K562 (cell line): Measurements from ENCODE around the gene PPA1. TPM values are rescaled to one million over a fixed set of nuclear protein-coding genes. Genes with fewer than 3 reads are reported as not detected.

ENCODE experiments used
- GTF2F1 ChIP-seq: IDR thresholded peaks from 2 replicates; pipeline ENCODE4 v1.6.1; 2011; ENCODE audit warnings: low read depth, low read length, improper control_type of control experiment
- HIVEP1 ChIP-seq: fragments of 250-450 bp; sonication (Bioruptor Pico); IDR thresholded peaks from 2 replicates; pipeline ENCODE4 v1.4.0; 2020; ENCODE audit warnings: mild to moderate bottlenecking
- KLF16 ChIP-seq: IDR thresholded peaks from 2 replicates; pipeline ENCODE4 v1.6.1; 2016; ENCODE audit warnings: antibody characterized with exemption
- MGA ChIP-seq: fragments of 450-650 bp; IDR thresholded peaks from 2 replicates; pipeline ENCODE4 v1.6.1; 2016; ENCODE audit warnings: mild to moderate bottlenecking, moderate library complexity
- MTF1 ChIP-seq: fragments of 250-450 bp; sonication (Bioruptor Pico); IDR thresholded peaks from 2 replicates; pipeline ENCODE4 v1.9.0; 2021; ENCODE audit warnings: moderate library complexity, mild to moderate bottlenecking, inconsistent platforms, borderline replicate concordance
- RAD51 ChIP-seq: fragments of 450-650 bp; IDR thresholded peaks from 2 replicates; pipeline ENCODE4 v1.7.1; 2016; ENCODE audit warnings: low read depth, mild to moderate bottlenecking, borderline replicate concordance
- SMAD4 ChIP-seq: fragments of 250-450 bp; sonication (Bioruptor Pico); conservative IDR thresholded peaks from 2 replicates; pipeline ENCODE4 v1.8.0; 2021; ENCODE audit warnings: inconsistent platforms, mild to moderate bottlenecking, moderate library complexity
- THRB ChIP-seq: fragments of 450-650 bp; formaldehyde crosslinking; conservative IDR thresholded peaks from 2 replicates; pipeline ENCODE4 v1.4.0; 2022; ENCODE audit warnings: mild to moderate bottlenecking, missing genetic modification characterization
- ZFPM2 ChIP-seq: fragments of 250-450 bp; sonication (Bioruptor Pico); IDR thresholded peaks from 2 replicates; pipeline ENCODE4 v1.5.1; 2022; ENCODE audit warnings: mild to moderate bottlenecking
- ZNF133 ChIP-seq: fragments of 250-450 bp; sonication (Bioruptor Pico); IDR thresholded peaks from 2 replicates; pipeline ENCODE4 v1.4.0; 2020; ENCODE audit warnings: mild to moderate bottlenecking
- ZNF212 ChIP-seq: fragments of 450-650 bp; formaldehyde crosslinking; IDR thresholded peaks from 2 replicates; pipeline ENCODE4 v1.4.0; 2020; ENCODE audit warnings: mild to moderate bottlenecking
- ZNF644 ChIP-seq: fragments of 200-800 bp; sonication (Bioruptor generic); IDR thresholded peaks from 2 replicates; pipeline ENCODE4 v1.6.1; 2016; ENCODE audit warnings: low read depth, missing genetic modification characterization, missing compliant biosample characterization
- polyA plus RNA-seq, 8 experiments: library from polyadenylated mRNA; depleted of rRNA in 4 of 8; stranded (reverse) in 5 of 8; unstranded in 3 of 8; fragments of >200 nt; fragmentation: Nextera tagmentation in 2 of 8; fragmentation: Illumina TruSeq in 1 of 8; extraction: Ambion mirVana in 2 of 8; extraction: Trizol in 1 of 8; gene quantifications; 2 replicates each; pipeline versions ENCODE4 v1.2.1 to v1.2.3, GENCODE V29; 2011 to 2014; ENCODE audit warnings: inconsistent platforms in 1 of 8, missing spikeins in 1 of 8
- total RNA-seq, 7 experiments: library from RNA; depleted of rRNA in 6 of 7; stranded (reverse); fragments of >200 nt in 6 of 7; fragmentation: Illumina TruSeq in 2 of 7; extraction: Trizol in 2 of 7; gene quantifications; 2 replicates each; pipeline versions ENCODE4 v1.2.1 to v1.2.3, GENCODE V29; 2011 to 2021; ENCODE audit warnings: low replicate concordance in 1 of 7
- TF ChIP-seq, protein P1 (sequence below): fragments of 450-650 bp; formaldehyde crosslinking; IDR thresholded peaks from 2 replicates; pipeline ENCODE4 v1.4.0; 2020; ENCODE audit warnings: mild to moderate bottlenecking, moderate library complexity

Gene PPA1
- total and polyA plus RNA-seq, 9 of the 15 experiments (the other 6 are each of a cell fraction or from before 2014, with no cell fraction given): 301 to 635 (median 471) TPM

- TF ChIP-seq THRB (CRISPR knock-in tag) (peak; percentile 74; the same call in 1 of the 2 replicates), HIVEP1 (CRISPR knock-in tag) (0 out of 2 replicates have a peak, but pooled peaks have one; percentile 74), ZNF133 (0 out of 2 replicates have a peak, but pooled peaks have one; percentile 73), ZNF212 (CRISPR knock-in tag) (0 out of 2 replicates have a peak, but pooled peaks have one; percentile 45), MGA (peak; percentile 97), ZFPM2 (CRISPR knock-in tag) (0 out of 2 replicates have a peak, but pooled peaks have one; percentile 29), RAD51 (peak; percentile 83), MTF1 (CRISPR knock-in tag) (no peak), KLF16 (0 out of 2 replicates have a peak, but pooled peaks have one; percentile 28), ZNF644 (tag) (no peak), GTF2F1 (peak; percentile 80; the same call in 1 of the 2 replicates), SMAD4 (CRISPR knock-in tag) (peak; percentile 68; the same call in 1 of the 2 replicates)
- TF ChIP-seq, protein P1, sequence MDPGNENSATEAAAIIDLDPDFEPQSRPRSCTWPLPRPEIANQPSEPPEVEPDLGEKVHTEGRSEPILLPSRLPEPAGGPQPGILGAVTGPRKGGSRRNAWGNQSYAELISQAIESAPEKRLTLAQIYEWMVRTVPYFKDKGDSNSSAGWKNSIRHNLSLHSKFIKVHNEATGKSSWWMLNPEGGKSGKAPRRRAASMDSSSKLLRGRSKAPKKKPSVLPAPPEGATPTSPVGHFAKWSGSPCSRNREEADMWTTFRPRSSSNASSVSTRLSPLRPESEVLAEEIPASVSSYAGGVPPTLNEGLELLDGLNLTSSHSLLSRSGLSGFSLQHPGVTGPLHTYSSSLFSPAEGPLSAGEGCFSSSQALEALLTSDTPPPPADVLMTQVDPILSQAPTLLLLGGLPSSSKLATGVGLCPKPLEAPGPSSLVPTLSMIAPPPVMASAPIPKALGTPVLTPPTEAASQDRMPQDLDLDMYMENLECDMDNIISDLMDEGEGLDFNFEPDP (CRISPR knock-in tag): 0 out of 2 replicates have a peak, but pooled peaks have one; percentile 78
Measured at GRCh38 chr10:70233109-70233938, at the start of gene PPA1 (continued).
